ENCODE data around the gene AGMO. TPM values are rescaled to one million over a fixed set of nuclear protein-coding genes. Genes with fewer than 3 reads are reported as not detected.
A peak's percentile ranks its signal among the peaks of the same experiment; 100 is the strongest.
"Not testable (repeated sequence)": the region's sequence is repeated elsewhere in the genome, so short reads cannot be mapped to it uniquely, and the experiment has no call there.

The AGMO gene
- total RNA-seq, 3 donors from 2014 or later = 1.4 to 4.3 (median 1.6) TPM

DNA sequence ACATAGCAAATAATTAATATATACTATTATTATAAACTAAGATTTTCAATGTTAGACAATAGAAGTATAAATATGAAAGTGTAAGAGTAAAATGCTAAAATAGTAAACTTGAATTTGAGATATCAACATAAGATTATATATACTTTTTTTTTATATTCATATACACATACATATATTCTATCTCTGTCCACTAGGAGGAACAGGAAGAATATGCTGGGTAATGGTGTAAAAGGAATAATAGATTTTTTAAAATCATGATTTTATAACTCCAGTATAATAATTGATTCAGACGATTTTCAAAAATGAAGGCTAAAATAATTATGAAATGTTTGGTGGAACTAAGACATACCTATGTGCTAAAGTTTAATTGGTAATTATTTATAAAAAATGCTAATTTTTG lies 37.7 kb downstream of the AGMO start:
- no peaks in the 10 kb centered on the region for H3K27me3 ChIP-seq

GRCh38 chr7:15517865-15518264 lies 44.0 kb downstream of the AGMO start:
- H3K36me3 ChIP-seq; H3K4me1 ChIP-seq; H3K27me3 ChIP-seq; H3K9me3 ChIP-seq; H3K4me3 ChIP-seq; intact Hi-C loops (cut with DNase I; ENCODE audit: low total_unique reads); H3K27ac ChIP-seq; DNase-seq (ENCODE audit: low spot score in 2 of 2): not testable (repeated sequence)

More for the DNA sequence above, 37.7 kb downstream of the AGMO start:
- H3K4me3 ChIP-seq = no peak overlapping the region
- DNase-seq (ENCODE audit: low spot score in 2 of 2) = no peak
- H3K4me1 ChIP-seq = no peaks in the 10 kb centered on the region
- TF ChIP-seq POLR2A (IDR thresholded peaks at IDR 0.05) = no peak
- TF ChIP-seq, protein P1, sequence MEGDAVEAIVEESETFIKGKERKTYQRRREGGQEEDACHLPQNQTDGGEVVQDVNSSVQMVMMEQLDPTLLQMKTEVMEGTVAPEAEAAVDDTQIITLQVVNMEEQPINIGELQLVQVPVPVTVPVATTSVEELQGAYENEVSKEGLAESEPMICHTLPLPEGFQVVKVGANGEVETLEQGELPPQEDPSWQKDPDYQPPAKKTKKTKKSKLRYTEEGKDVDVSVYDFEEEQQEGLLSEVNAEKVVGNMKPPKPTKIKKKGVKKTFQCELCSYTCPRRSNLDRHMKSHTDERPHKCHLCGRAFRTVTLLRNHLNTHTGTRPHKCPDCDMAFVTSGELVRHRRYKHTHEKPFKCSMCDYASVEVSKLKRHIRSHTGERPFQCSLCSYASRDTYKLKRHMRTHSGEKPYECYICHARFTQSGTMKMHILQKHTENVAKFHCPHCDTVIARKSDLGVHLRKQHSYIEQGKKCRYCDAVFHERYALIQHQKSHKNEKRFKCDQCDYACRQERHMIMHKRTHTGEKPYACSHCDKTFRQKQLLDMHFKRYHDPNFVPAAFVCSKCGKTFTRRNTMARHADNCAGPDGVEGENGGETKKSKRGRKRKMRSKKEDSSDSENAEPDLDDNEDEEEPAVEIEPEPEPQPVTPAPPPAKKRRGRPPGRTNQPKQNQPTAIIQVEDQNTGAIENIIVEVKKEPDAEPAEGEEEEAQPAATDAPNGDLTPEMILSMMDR (IDR thresholded peaks at IDR 0.05) = no peak
- TF ChIP-seq POLR2AphosphoS5 (IDR thresholded peaks at IDR 0.05) = no peak
- H3K27ac ChIP-seq = no peak overlapping the region
- intact Hi-C loops (cut with DNase I; ENCODE audit: low total_unique reads) = no loop called here
- H3K36me3 ChIP-seq = no peaks in the 10 kb centered on the region
- H3K9me3 ChIP-seq = peaks cover 0 to 3% of the 10 kb centered on the region in 2 donors

- intact Hi-C loops (cut with DNase I; ENCODE audit: low total_unique reads) = no loop called here
- peak overlapping the region in 1 of 3 donors; percentile 16 for H3K4me3 ChIP-seq
These were observed 46.6 kb downstream of the AGMO start for GRCh38 chr7:15515252-15515651.

GRCh38 chr7:15508258-15508657 lies 53.6 kb downstream of the AGMO start:
- no peaks in the 10 kb centered on the region for H3K9me3 ChIP-seq
- H3K4me3 ChIP-seq = no peak overlapping the region
- H3K4me1 ChIP-seq = no peaks in the 10 kb centered on the region
- H3K36me3 ChIP-seq = no peaks in the 10 kb centered on the region
- no peak for TF ChIP-seq POLR2AphosphoS5 (IDR thresholded peaks at IDR 0.05)
- TF ChIP-seq, protein P1 (IDR thresholded peaks at IDR 0.05) = no peak
- TF ChIP-seq POLR2A (IDR thresholded peaks at IDR 0.05) = no peak
- no peaks in the 10 kb centered on the region for H3K27me3 ChIP-seq
- H3K27ac ChIP-seq = no peak overlapping the region
- DNase-seq (ENCODE audit: low spot score in 2 of 2) = no peak
- intact Hi-C loops (cut with DNase I; ENCODE audit: low total_unique reads) = no loop called here

More at GRCh38 chr7:15515252-15515651, 46.6 kb downstream of the AGMO start:
- Histone ChIP-seq H3K27me3 (no peaks in the 10 kb centered on the region), H3K27ac (no peak overlapping the region), H3K4me1 (no peaks in the 10 kb centered on the region), H3K9me3 (no peaks in the 10 kb centered on the region), H3K36me3 (no peaks in the 10 kb centered on the region)
- TF ChIP-seq, protein P1 (IDR thresholded peaks at IDR 0.05) = no peak
- no peak for TF ChIP-seq POLR2AphosphoS5 (IDR thresholded peaks at IDR 0.05)
- no peak for TF ChIP-seq POLR2A (IDR thresholded peaks at IDR 0.05)
- DNase-seq (ENCODE audit: low spot score in 2 of 2) = no peak

DNA sequence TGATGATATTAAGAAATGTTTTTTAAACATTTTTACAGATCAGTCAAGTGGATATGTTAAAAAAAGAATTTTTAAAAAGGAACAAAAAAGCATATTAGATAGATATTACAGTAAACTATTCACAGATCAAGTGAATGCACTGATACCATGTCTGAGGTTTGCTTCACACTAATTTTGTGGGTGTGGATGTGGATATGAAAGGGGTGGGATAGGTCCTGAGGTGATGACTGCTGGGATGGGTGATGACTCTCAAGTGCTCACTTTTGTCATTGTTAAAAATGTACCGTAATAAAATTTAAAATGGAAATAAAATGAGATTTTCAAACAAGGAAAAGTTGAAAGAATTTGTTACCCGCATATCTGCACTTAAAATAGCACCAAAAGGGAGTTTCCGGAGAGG lies 54.1 kb downstream of the AGMO start:
- H3K27me3 ChIP-seq = no peaks in the 10 kb centered on the region
- intact Hi-C loops (cut with DNase I; ENCODE audit: low total_unique reads) = no loop called here

DNA sequence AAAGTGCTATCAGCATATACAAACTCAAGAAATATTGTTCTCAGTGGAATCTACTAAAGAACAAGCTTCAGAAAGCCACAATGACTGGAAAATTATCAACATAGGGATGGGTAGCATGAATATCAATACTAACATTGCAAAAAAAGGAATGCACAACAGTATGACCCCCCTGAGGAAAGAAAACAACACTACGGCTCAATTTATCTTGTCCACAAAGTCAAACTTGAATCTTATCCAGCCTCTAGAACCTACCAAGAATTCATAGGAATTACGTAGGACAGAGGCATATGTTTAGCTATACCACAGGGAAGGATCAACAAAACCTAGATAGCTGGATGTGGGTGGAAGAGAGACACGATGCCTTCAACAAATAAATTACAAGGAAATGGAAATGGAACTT lies 54.6 kb downstream of the AGMO start:
- Histone ChIP-seq H3K4me3 (no peak overlapping the region), H3K9me3 (no peaks in the 10 kb centered on the region), H3K27ac (no peak overlapping the region), H3K36me3 (no peaks in the 10 kb centered on the region), H3K27me3 (no peaks in the 10 kb centered on the region), H3K4me1 (no peaks in the 10 kb centered on the region)
- TF ChIP-seq, protein P1 (IDR thresholded peaks at IDR 0.05) = no peak
- TF ChIP-seq POLR2A (IDR thresholded peaks at IDR 0.05) (no peak), POLR2AphosphoS5 (IDR thresholded peaks at IDR 0.05) (no peak)
- DNase-seq (ENCODE audit: low spot score in 2 of 2) = no peak
- intact Hi-C loops (cut with DNase I; ENCODE audit: low total_unique reads) = no loop called here

More for the DNA sequence above, 54.1 kb downstream of the AGMO start:
- H3K9me3 ChIP-seq = no peaks in the 10 kb centered on the region
- DNase-seq (ENCODE audit: low spot score in 2 of 2) = no peak
- H3K4me3 ChIP-seq = no peak overlapping the region
- H3K27ac ChIP-seq = no peak overlapping the region
- TF ChIP-seq POLR2A (IDR thresholded peaks at IDR 0.05) (no peak), POLR2AphosphoS5 (IDR thresholded peaks at IDR 0.05) (no peak)
- H3K4me1 ChIP-seq = no peaks in the 10 kb centered on the region
- no peaks in the 10 kb centered on the region for H3K36me3 ChIP-seq

Measured in breast epithelium (tissue), 4 donors.